IMR-90 (cell line): ENCODE results near the gene CCDC51. TPM values are rescaled to one million over a fixed set of nuclear protein-coding genes. Genes with fewer than 3 reads are reported as not detected.

Source experiments
- ATAC-seq: fragments of 200-7000 bp; cut with Tn5 transposase; 2 replicates; pipeline ENCODE4 v1.9.1; 2020; ENCODE audit warnings: low read depth, mild to moderate bottlenecking, moderate library complexity
- BruUV-seq: library from RNA; stranded (reverse); fragments of 400-500 nt; replicated peaks from 2 replicates; lab custom pipeline; 2021; lab: Mats Ljungman, UMichigan
- CTCF ChIA-PET: fragments of 300-600 bp; formaldehyde crosslinking; extraction: SDS; loops from one replicate; lab custom pipeline; 2021; ENCODE audit warnings: antibody characterized with exemption; lab: Yijun Ruan, JAX
- POLR2A ChIA-PET: fragments of 300-600 bp; sonication (Branson Sonifier 250); formaldehyde crosslinking; loops from one replicate; lab custom pipeline; 2022; ENCODE audit warnings: antibody characterized with exemption; ENCODE audit not compliant: unreplicated experiment; lab: Charles Lee
- DNase-seq: peaks from one replicate; pipeline ENCODE4 v3.0.0; 2013
- H2AFZ ChIP-seq: replicated peaks from 2 replicates; pipeline ENCODE3; 2013; ENCODE audit warnings: low read length, mild to moderate bottlenecking; ENCODE audit not compliant: poor library complexity
- H2AK5ac ChIP-seq: 2 replicates; pipeline ENCODE4 v1.6.1; 2013; ENCODE audit warnings: low read depth, low read length, inconsistent platforms
- H2AK9ac ChIP-seq: replicated peaks from 2 replicates; pipeline ENCODE3; 2013; ENCODE audit warnings: mild to moderate bottlenecking, low read depth, low read length, moderate library complexity; ENCODE audit not compliant: poor library complexity
- H2BK120ac ChIP-seq: 2 replicates; pipeline ENCODE4 v1.6.1; 2013; ENCODE audit warnings: low read depth, low read length, inconsistent platforms
- H2BK15ac ChIP-seq: 3 replicates; pipeline ENCODE4 v1.6.1; 2013; ENCODE audit warnings: low read depth, low read length, inconsistent platforms
- H2BK20ac ChIP-seq: 2 replicates; pipeline ENCODE4 v1.6.1; 2013; ENCODE audit warnings: low read depth, mild to moderate bottlenecking, inconsistent platforms, low read length, moderate library complexity
- H2BK5ac ChIP-seq: 2 replicates; pipeline ENCODE4 v1.6.1; 2013; ENCODE audit warnings: mild to moderate bottlenecking, low read depth, low read length, inconsistent platforms; ENCODE audit not compliant: poor library complexity, severe bottlenecking
- H3K14ac ChIP-seq: replicated peaks from 2 replicates; pipeline ENCODE4 v1.6.1; 2013; ENCODE audit warnings: low read depth, low read length, inconsistent platforms
- H3K18ac ChIP-seq: 2 replicates; pipeline ENCODE4 v1.6.1; 2013; ENCODE audit warnings: low read depth, low read length, control low read depth
- H3K23ac ChIP-seq: 2 replicates; pipeline ENCODE4 v1.6.1; 2013; ENCODE audit warnings: low read depth, low read length, inconsistent platforms
- H3K27ac ChIP-seq: 2 replicates; pipeline ENCODE4 v1.5.1; 2013; ENCODE audit warnings: mild to moderate bottlenecking, control low read depth, low read length; ENCODE audit not compliant: insufficient read depth
- H3K27me3 ChIP-seq: 2 replicates; pipeline ENCODE4 v1.6.1; 2013; ENCODE audit warnings: low read length; ENCODE audit not compliant: control insufficient read depth, insufficient read depth
- H3K36me3 ChIP-seq: 2 replicates; pipeline ENCODE4 v1.6.1; 2013; ENCODE audit warnings: low read length, mixed read lengths; ENCODE audit not compliant: control insufficient read depth, insufficient read depth
- H3K4ac ChIP-seq: 2 replicates; pipeline ENCODE4 v1.6.1; 2013; ENCODE audit warnings: low read depth, low read length, inconsistent platforms
- H3K4me1 ChIP-seq: 2 replicates; pipeline ENCODE4 v1.6.1; 2013; ENCODE audit warnings: low read length, mixed read lengths; ENCODE audit not compliant: control insufficient read depth, insufficient read depth
- H3K4me2 ChIP-seq: 2 replicates; pipeline ENCODE4 v1.6.1; 2013; ENCODE audit warnings: low read depth, mild to moderate bottlenecking, control low read depth, low read length, moderate library complexity
- H3K4me3 ChIP-seq: 2 replicates; pipeline ENCODE4 v1.5.1; 2013; ENCODE audit warnings: low read depth, mild to moderate bottlenecking, control low read depth, low read length, moderate library complexity; ENCODE audit not compliant: insufficient read depth
- H3K56ac ChIP-seq: 2 replicates; pipeline ENCODE4 v1.6.1; 2013; ENCODE audit warnings: low read length, inconsistent platforms; ENCODE audit not compliant: insufficient read depth; ENCODE audit errors: extremely low read depth
- H3K79me1 ChIP-seq, 2 experiments: 2 replicates each; pipeline ENCODE4 v1.6.1; 2013; ENCODE audit warnings: low read length in 2 of 2, inconsistent platforms in 1 of 2, low read depth in 1 of 2
- H3K9ac ChIP-seq: 2 replicates; pipeline ENCODE4 v1.6.1; 2013; ENCODE audit warnings: low read depth, low read length, control low read depth
- H3K9me1 ChIP-seq: 2 replicates; pipeline ENCODE4 v1.6.1; 2013; ENCODE audit warnings: low read length, inconsistent platforms; ENCODE audit not compliant: insufficient read depth
- H3K9me3 ChIP-seq: 2 replicates; pipeline ENCODE4 v1.6.1; 2013; ENCODE audit warnings: low read length; ENCODE audit not compliant: control insufficient read depth, insufficient read depth
- H4K20me1 ChIP-seq: 2 replicates; pipeline ENCODE4 v1.6.1; 2013; ENCODE audit warnings: low read length, inconsistent platforms; ENCODE audit not compliant: insufficient read depth
- H4K5ac ChIP-seq: 2 replicates; pipeline ENCODE4 v1.6.1; 2013; ENCODE audit warnings: mild to moderate bottlenecking, low read depth, low read length, control low read depth
- H4K8ac ChIP-seq, 2 experiments: 2 replicates each; pipeline ENCODE4 v1.6.1; 2013; ENCODE audit warnings: low read depth in 2 of 2, low read length in 2 of 2, control low read depth in 1 of 2, inconsistent platforms in 1 of 2
- H4K91ac ChIP-seq: 2 replicates; pipeline ENCODE4 v1.6.1; 2013; ENCODE audit warnings: low read depth, low read length, inconsistent platforms; ENCODE audit not compliant: insufficient read depth
- MAZ ChIP-seq: IDR thresholded peaks from 2 replicates; pipeline ENCODE4 v1.6.1; 2012; ENCODE audit warnings: low read depth, mild to moderate bottlenecking, low read length, improper control_type of control experiment, moderate library complexity, borderline replicate concordance
- POLR2A ChIP-seq: IDR thresholded peaks from 2 replicates; pipeline ENCODE4 v1.6.1; 2012; ENCODE audit warnings: mild to moderate bottlenecking, low read depth, low read length
- RAD21 ChIP-seq: IDR thresholded peaks from 2 replicates; pipeline ENCODE4 v1.6.1; 2012; ENCODE audit warnings: low read length, improper control_type of control experiment
- WGBS, 2 experiments: methylation state at CpG; one replicate each; pipeline versions ENCODE4 v1.1.5 to v1.1.7; 2013; ENCODE audit warnings: missing lambda C conversion rate in 2 of 2; ENCODE audit not compliant: insufficient read length in 1 of 2; ENCODE audit errors: extremely low coverage in 2 of 2; 5-methylcytosine and 5-hydroxymethylcytosine counted together
- dilution Hi-C: fragments of 300-500 bp; cut with HindIII; formaldehyde crosslinking; loops from one replicate; pipeline ENCODE4 v1.14.3; 2018; ENCODE audit warnings: low sequenced_read_pairs; ENCODE audit not compliant: unreplicated experiment
- in situ Hi-C: fragments of 300-500 bp; cut with MboI; formaldehyde crosslinking; loops from 3 replicates; pipeline ENCODE4 v1.14.3; 2019; ENCODE audit warnings: low sequenced_read_pairs, inconsistent platforms, mixed read lengths
- intact Hi-C: fragments of 100-400 bp; cut with micrococcal nuclease; formaldehyde crosslinking; loops from 2 replicates; pipeline ENCODE4 v1.10.0; 2022
- polyA plus RNA-seq, 3 experiments: library from polyadenylated mRNA; depleted of rRNA; stranded (reverse); fragments of >200 nt; gene quantifications; 2 replicates each; pipeline ENCODE4 v1.2.3, GENCODE V29; 2012; ENCODE audit warnings: low replicate concordance in 1 of 3
- total RNA-seq: library from RNA; depleted of rRNA; stranded (reverse); fragments of >200 nt; gene quantifications from 2 replicates; pipeline ENCODE4 v1.2.3, GENCODE V29; 2012
- TF ChIP-seq, protein P1 (sequence below): fragments of 150-350 bp; IDR thresholded peaks from 2 replicates; pipeline ENCODE4 v1.6.1; 2017; ENCODE audit warnings: mild to moderate bottlenecking, antibody characterized with exemption, low read length, low read depth

CCDC51 gene
- total and polyA plus RNA-seq, 2 of the 4 experiments (the other 2 are of a cell fraction) = 11.0 to 16.1 TPM

DNA sequence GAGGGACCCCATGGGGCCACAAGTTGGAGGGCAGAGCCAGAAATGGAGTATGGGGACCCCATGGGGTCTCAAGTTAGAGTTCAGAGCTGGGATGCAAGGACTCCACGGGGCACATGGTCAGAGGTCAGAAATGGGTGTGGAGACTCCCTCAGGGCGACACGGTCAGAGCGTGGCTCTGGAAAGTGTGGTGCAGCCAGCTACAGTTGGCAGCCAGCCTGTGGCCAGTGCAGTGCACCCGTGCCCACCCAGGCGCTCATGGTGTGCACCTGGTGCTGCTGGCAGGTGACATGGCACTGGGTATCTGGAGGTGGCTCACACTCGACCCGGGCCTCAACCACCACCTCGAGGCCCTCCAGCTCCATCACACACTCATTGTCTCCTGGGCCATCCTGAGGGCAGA is 21.3 kb downstream of the CCDC51 start:
- Histone ChIP-seq H3K56ac (no peak overlapping the region), H2BK20ac (no peak overlapping the region), H2BK5ac (no peak overlapping the region), H3K4me1 (no peaks in the 10 kb centered on the region), H4K8ac (no peak overlapping the region), H3K9me1 (no peaks in the 10 kb centered on the region), H3K9me3 (no peaks in the 10 kb centered on the region), H4K20me1 (no peaks in the 10 kb centered on the region; the same call in 1 of the 2 replicates), H3K9ac (no peak overlapping the region), H2AK5ac (no peak overlapping the region), H3K4me3 (no peak overlapping the region), H3K14ac (no peak overlapping the region), H2BK15ac (no peak overlapping the region), H3K4ac (no peak overlapping the region), H3K79me1 (peaks cover 4 to 19% of the 10 kb centered on the region in 2 experiments; a peak in 3 of 4 replicates), H3K27ac (no peak overlapping the region), H4K91ac (no peak overlapping the region), H3K4me2 (no peak overlapping the region), H2AFZ (no peak overlapping the region), H3K36me3 (peaks cover 47% of the 10 kb centered on the region), H3K23ac (no peak overlapping the region), H3K27me3 (no peaks in the 10 kb centered on the region), H2AK9ac (no peak overlapping the region), H3K18ac (no peak overlapping the region), H2BK120ac (no peak overlapping the region), H4K5ac (no peak overlapping the region)
- WGBS, 2 experiments = 95% methylated on average over 7 of the region's 9 CpGs; no CpG with 5 or more reads in 1 of the 2 experiments
- in situ Hi-C loops (no loop called here), dilution Hi-C loops (no loop called here), intact Hi-C loops (no loop called here)
- ChIA-PET POLR2A (no interaction called here), CTCF (interaction anchor here (1.3 kb wide), 1 partner anchor 17 kb away, joined by 4 read pairs; no protein-coding TSS in a partner anchor)
- DNase-seq (no peak), ATAC-seq (no peak)
- no TSS peak for BruUV-seq
- TF ChIP-seq, protein P1, sequence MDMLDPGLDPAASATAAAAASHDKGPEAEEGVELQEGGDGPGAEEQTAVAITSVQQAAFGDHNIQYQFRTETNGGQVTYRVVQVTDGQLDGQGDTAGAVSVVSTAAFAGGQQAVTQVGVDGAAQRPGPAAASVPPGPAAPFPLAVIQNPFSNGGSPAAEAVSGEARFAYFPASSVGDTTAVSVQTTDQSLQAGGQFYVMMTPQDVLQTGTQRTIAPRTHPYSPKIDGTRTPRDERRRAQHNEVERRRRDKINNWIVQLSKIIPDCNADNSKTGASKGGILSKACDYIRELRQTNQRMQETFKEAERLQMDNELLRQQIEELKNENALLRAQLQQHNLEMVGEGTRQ = no peak
- no peak for TF ChIP-seq MAZ
- no peak for TF ChIP-seq RAD21
- TF ChIP-seq POLR2A = no peak
